ENCODE results near the gene USP46. TPM values are rescaled to one million over a fixed set of nuclear protein-coding genes. Genes with fewer than 3 reads are reported as not detected.

The USP46 gene
- total and polyA plus RNA-seq, 2 of the 4 experiments (the other 2 are of a cell fraction) = 9.3 to 15.4 TPM

DNA sequence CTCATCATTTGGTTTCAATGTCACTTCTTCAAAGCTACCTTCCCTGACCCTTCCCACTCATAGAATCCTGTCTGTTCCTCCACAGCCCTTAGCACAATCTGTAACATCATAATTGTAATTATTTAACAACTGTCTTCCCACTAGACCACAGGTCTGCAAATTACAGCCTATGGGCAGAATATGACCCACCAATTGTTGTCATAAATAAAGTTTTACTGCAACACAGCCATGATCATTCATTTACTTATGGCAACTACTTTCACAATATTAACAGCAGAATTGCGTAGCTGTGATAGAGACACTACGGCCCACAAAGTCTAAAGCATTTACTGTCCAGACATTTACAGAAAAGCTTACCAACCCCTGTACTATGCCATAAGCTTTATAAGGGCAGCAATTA is 15.9 kb downstream of the USP46 start:
- no peak overlapping the region for H2BK20ac ChIP-seq (ENCODE audit: low read depth, low read length)
- H3K27ac ChIP-seq (ENCODE audit: insufficient read depth, low read length) = no peak overlapping the region
- ATAC-seq (ENCODE audit: low read depth) = no peak
- no peak overlapping the region for H2AK9ac ChIP-seq (replicated peaks; ENCODE audit: low read depth, low read length, poor library complexity)
- CTCF ChIA-PET = interaction anchor here (1.7 kb wide), 1 partner anchor 26 kb away, joined by 4 read pairs; no protein-coding TSS in a partner anchor
- no peak overlapping the region for H2BK15ac ChIP-seq (ENCODE audit: low read depth, low read length)
- in situ Hi-C loops (cut with MboI; ENCODE audit: low sequenced_read_pairs) = no loop called here
- H2BK5ac ChIP-seq (ENCODE audit: low read depth, low read length, poor library complexity, severe bottlenecking) = no peak overlapping the region
- dilution Hi-C loops (cut with HindIII; ENCODE audit: low sequenced_read_pairs, unreplicated experiment) = no loop called here
- H3K23ac ChIP-seq (ENCODE audit: low read depth, low read length) = no peak overlapping the region
- H3K4me3 ChIP-seq (ENCODE audit: insufficient read depth, low read depth, low read length) = no peak overlapping the region
- H3K4me1 ChIP-seq (ENCODE audit: control insufficient read depth, insufficient read depth, low read length) = peaks cover 13% of the 10 kb centered on the region
- H3K36me3 ChIP-seq (ENCODE audit: control insufficient read depth, insufficient read depth, low read length) = no peaks in the 10 kb centered on the region
- H3K9me1 ChIP-seq (ENCODE audit: insufficient read depth, low read length) = peaks cover 23% of the 10 kb centered on the region
- intact Hi-C loops (cut with micrococcal nuclease) = loop anchor here (5.0 kb wide), 1 partner anchor 36 kb away; no protein-coding TSS in a partner anchor
- H4K5ac ChIP-seq (ENCODE audit: low read depth, low read length) = no peak overlapping the region
- POLR2A ChIA-PET (ENCODE audit: unreplicated experiment) = no interaction called here
- H2AK5ac ChIP-seq (ENCODE audit: low read depth, low read length) = no peak overlapping the region
- H3K56ac ChIP-seq (ENCODE audit: extremely low read depth, insufficient read depth, low read length) = no peak overlapping the region
- no peak overlapping the region for H3K14ac ChIP-seq (replicated peaks; ENCODE audit: low read depth, low read length)
- no peak overlapping the region for H3K18ac ChIP-seq (ENCODE audit: low read depth, low read length)
- no peak overlapping the region for H4K91ac ChIP-seq (ENCODE audit: insufficient read depth, low read depth, low read length)
- no peak for DNase-seq
- no CpG with 5 or more reads among the region's 2 CpGs for WGBS, 2 experiments (ENCODE audit: extremely low coverage in 2 of 2, insufficient read length in 1 of 2)
- no peak for TF ChIP-seq MAZ (IDR thresholded peaks at IDR 0.05; ENCODE audit: borderline replicate concordance, low read depth, low read length)
- TF ChIP-seq MAFK (IDR thresholded peaks at IDR 0.05; ENCODE audit: low read depth, low read length) = no peak
- TF ChIP-seq RFX5 (IDR thresholded peaks at IDR 0.05; ENCODE audit: low read depth, low read length) = no peak
- TF ChIP-seq, protein P1, sequence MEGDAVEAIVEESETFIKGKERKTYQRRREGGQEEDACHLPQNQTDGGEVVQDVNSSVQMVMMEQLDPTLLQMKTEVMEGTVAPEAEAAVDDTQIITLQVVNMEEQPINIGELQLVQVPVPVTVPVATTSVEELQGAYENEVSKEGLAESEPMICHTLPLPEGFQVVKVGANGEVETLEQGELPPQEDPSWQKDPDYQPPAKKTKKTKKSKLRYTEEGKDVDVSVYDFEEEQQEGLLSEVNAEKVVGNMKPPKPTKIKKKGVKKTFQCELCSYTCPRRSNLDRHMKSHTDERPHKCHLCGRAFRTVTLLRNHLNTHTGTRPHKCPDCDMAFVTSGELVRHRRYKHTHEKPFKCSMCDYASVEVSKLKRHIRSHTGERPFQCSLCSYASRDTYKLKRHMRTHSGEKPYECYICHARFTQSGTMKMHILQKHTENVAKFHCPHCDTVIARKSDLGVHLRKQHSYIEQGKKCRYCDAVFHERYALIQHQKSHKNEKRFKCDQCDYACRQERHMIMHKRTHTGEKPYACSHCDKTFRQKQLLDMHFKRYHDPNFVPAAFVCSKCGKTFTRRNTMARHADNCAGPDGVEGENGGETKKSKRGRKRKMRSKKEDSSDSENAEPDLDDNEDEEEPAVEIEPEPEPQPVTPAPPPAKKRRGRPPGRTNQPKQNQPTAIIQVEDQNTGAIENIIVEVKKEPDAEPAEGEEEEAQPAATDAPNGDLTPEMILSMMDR (conservative IDR thresholded peaks at IDR 0.05; ENCODE audit: low read depth, low read length) = no peak
- TF ChIP-seq, protein P2, sequence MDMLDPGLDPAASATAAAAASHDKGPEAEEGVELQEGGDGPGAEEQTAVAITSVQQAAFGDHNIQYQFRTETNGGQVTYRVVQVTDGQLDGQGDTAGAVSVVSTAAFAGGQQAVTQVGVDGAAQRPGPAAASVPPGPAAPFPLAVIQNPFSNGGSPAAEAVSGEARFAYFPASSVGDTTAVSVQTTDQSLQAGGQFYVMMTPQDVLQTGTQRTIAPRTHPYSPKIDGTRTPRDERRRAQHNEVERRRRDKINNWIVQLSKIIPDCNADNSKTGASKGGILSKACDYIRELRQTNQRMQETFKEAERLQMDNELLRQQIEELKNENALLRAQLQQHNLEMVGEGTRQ (IDR thresholded peaks at IDR 0.05; ENCODE audit: low read depth, low read length) = no peak
- TF ChIP-seq SMC3 (IDR thresholded peaks at IDR 0.05; ENCODE audit: low read depth, low read length) = no peak
- no peak for TF ChIP-seq MXI1 (IDR thresholded peaks at IDR 0.05; ENCODE audit: borderline replicate concordance, low read depth, low read length)
- TF ChIP-seq, protein P3, sequence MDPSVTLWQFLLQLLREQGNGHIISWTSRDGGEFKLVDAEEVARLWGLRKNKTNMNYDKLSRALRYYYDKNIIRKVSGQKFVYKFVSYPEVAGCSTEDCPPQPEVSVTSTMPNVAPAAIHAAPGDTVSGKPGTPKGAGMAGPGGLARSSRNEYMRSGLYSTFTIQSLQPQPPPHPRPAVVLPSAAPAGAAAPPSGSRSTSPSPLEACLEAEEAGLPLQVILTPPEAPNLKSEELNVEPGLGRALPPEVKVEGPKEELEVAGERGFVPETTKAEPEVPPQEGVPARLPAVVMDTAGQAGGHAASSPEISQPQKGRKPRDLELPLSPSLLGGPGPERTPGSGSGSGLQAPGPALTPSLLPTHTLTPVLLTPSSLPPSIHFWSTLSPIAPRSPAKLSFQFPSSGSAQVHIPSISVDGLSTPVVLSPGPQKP (IDR thresholded peaks at IDR 0.05; ENCODE audit: borderline replicate concordance, low read depth, low read length) = no peak
- TF ChIP-seq BHLHE40 (IDR thresholded peaks at IDR 0.05; ENCODE audit: low read depth, low read length) = no peak
- H4K8ac ChIP-seq (ENCODE audit: low read depth in 2 of 2, low read length in 2 of 2) = no peak overlapping the region
- H3K4me2 ChIP-seq (ENCODE audit: low read depth, low read length) = no peak overlapping the region
- peaks cover 49 to 80% of the 10 kb centered on the region in 2 experiments for H3K79me1 ChIP-seq (ENCODE audit: low read depth in 1 of 2, low read length in 2 of 2)
- no peak overlapping the region for H3K9ac ChIP-seq (ENCODE audit: low read depth, low read length)
- no peaks in the 10 kb centered on the region for H3K27me3 ChIP-seq (ENCODE audit: control insufficient read depth, insufficient read depth, low read length)
- H3K4ac ChIP-seq (ENCODE audit: low read depth, low read length) = no peak overlapping the region
- no peak overlapping the region for H2AFZ ChIP-seq (replicated peaks; ENCODE audit: low read length, poor library complexity)
- H4K20me1 ChIP-seq (ENCODE audit: insufficient read depth, low read length) = peaks cover 71% of the 10 kb centered on the region
- no TSS peak for BruUV-seq (replicated peaks)
- no peaks in the 10 kb centered on the region for H3K9me3 ChIP-seq (ENCODE audit: control insufficient read depth, insufficient read depth, low read length)
- no peak overlapping the region for H2BK120ac ChIP-seq (ENCODE audit: low read depth, low read length)
